Epidermal melanocyte (primary cell): ENCODE results near the gene UCP3.
"Not testable (repeated sequence)": the region's sequence is repeated elsewhere in the genome, so short reads cannot be mapped to it uniquely, and the experiment has no call there.

Source experiments
- DNase-seq: peaks from one replicate; pipeline ENCODE4 v3.0.0; 2011; ENCODE audit warnings: low spot score; ENCODE audit not compliant: insufficient read length

The UCP3 gene

GRCh38 chr11:74000307-74001133 lies 8.4 kb downstream of the UCP3 start:
- no peak for DNase-seq

GRCh38 chr11:73999581-74000306 lies 9.1 kb downstream of the UCP3 start:
- no peak for DNase-seq

GRCh38 chr11:73998846-73999575 lies 9.9 kb downstream of the UCP3 start:
- DNase-seq: no peak

- DNase-seq: no peak
These were observed 11.6 kb downstream of the UCP3 start for GRCh38 chr11:73997120-73997770.

DNA sequence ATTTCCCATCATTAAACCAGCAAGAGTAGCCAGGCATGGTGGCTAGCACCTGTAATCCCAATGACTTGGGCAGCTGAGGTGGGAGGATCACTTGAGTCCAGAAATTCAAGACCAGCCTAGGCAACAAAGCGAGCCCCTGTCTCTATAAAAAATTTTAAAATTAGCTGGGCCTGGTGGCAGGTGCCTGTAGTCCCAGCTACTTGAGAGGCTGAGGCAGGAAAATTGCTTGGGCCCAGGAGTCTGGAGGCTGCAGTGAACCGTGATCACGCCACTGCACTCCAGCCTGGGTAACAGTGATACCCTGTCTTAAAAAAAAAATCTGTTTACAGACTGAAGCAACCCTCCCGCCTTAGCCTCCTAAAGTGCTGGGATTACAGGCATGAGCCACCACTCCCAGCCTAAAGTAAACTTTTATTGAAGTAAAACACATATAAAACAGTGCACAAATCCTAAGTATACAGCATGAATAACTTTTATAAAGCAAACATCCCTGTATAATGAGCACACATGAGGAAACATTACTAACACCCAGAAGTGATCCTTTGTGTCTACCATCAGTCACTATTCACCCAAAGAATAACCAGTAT lies 12.6 kb downstream of the UCP3 start:
- no peak for DNase-seq

DNA sequence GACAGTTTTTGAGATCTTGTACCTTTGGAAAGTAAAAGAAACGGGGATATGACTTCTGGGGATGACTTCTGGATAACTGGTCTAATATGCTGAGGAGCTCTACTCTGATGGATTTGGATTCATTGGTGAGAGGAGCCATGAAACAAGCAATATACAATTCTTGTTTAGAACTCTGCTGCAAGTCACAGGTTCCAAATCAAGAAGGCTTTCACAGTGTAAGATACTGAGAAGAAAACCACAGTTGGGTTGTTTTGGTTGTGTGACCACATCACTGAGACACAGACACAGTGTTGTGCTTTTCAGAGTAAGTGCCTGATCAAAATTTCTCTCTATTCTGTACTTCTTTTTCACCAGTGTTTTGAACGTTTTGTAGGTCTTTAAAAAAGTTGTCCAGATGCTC lies 13.2 kb downstream of the UCP3 start:
- no peak for DNase-seq

- no peak for DNase-seq
These were observed 13.6 kb downstream of the UCP3 start for GRCh38 chr11:73995247-73995646.

- DNase-seq: no peak
These were observed 17.3 kb downstream of the UCP3 start for GRCh38 chr11:73991471-73992006.

DNA sequence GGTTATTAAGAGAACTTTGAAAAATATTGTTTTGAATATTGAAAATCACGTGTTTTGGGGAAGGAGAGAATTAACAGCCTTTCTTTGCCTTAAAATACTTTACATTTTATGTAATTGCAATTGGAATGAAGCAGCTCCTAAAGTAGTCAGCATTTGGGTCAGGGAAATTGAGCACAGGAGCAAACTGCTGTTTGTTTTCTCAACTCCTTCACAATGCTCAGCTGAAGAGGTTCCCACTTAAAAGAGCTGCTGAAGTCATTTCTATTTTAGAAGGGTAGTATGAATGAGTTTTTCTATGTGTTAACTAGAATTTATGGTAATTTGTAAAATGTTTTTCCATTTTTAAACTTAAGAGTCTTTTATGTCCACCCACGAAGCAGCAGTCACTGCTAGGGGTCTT lies 18.2 kb downstream of the UCP3 start:
- DNase-seq: no peak

DNA sequence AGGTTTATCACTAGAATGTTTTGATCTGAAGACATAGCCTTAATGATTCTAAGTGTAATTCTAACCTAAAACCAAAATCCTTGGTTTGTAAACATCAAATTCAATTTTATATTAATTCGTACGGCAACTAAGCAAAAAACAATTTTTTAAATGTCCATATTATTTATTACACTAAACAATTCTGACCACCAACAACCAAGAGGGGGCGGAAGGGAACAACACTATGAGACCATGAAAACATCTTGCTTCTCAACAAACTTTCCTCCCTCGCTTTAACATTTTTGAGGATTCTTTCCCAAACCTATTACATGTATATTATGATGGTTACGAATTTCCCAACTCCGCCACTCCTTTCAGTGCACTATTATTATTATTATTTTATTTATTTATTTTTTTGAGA lies 19.7 kb downstream of the UCP3 start:
- DNase-seq: no peak

DNA sequence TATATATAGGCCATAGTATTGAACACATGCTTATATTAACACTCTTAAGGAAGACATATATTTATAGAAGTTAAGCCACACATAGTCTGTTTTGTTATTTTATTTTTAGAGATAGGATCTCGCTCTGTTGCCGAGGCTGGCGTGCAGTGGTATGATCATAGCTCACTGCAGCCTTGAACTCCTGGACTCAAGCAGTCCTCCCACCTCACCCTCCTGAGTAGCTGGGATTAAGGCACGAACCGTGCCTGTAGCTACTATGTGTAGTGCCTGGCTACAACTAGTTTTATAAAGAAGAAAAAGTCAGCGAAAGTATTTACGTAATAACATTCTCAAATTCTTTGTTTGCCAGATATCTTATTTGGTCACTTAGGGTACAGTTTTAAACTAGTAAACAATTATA lies 20.7 kb downstream of the UCP3 start:
- no peak for DNase-seq

DNA sequence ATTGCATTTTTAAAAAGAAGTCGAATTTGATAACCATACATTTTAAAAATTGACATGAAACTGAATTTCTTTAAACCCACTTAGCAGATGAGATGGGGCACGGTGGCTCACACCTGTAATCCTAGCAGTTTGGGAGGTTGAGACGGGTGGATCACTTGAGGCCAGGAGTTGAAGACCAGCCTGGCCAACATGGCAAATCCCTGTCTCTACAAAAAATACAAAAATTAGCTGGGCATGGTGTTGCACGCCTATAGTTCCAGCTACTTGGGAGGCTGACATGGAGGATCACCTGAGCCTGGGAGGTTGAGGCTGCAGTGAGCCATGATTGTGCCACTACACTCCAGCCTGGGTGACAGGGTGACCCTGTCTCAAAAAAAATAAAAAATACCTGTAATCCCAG lies 23.2 kb downstream of the UCP3 start:
- not testable (repeated sequence) for DNase-seq

- DNase-seq: no peak
These were observed 24.9 kb downstream of the UCP3 start for GRCh38 chr11:73983741-73984538.

DNA sequence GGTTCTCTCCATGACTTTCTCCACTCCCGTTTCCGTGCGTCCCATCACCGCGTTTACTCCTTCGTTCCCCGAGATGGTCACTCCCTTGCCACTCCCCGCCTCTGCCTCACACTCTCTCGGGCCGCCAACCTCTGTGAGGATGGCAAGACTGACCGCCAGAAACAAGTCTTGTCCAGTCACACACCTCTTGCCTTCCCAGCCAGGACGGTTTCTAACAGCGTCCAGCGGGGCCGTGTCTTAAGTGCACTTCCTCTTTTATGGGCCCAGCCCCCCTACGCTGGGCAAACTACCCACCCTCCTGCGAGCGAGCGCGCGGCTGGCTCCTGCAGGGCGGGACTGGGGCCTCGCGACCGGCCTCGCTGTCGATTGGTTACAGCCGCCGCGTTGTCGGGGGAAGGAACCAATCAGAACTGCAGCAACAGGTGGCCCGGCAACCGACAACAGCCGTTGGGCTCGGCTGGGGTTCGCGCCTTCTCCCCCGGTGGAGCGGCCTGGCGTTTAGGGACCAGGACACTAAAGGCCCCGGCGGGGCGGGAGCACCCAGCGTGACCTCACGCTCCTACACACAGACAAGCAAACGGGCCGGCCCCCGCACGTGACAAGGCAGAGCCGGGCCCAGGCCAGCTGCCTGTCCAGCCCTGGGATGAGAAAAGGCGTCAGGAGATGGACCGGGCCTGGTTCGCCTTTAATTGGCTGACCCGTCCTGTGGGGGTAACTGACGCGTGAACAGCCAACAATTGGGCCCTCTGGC lies 25.7 kb downstream of the UCP3 start:
- peak; percentile 94 for DNase-seq

GRCh38 chr11:73982595-73982989 lies 26.3 kb downstream of the UCP3 start, which contains the start of gene UCP2:
Gene UCP2 (minus strand): TSS chr11:73982843. CDS start chr11:73978378, 4,465 bp downstream.
- DNase-seq: peak; percentile 74

- DNase-seq: no peak
These were observed 27.7 kb downstream of the UCP3 start for GRCh38 chr11:73981051-73981805.

DNA sequence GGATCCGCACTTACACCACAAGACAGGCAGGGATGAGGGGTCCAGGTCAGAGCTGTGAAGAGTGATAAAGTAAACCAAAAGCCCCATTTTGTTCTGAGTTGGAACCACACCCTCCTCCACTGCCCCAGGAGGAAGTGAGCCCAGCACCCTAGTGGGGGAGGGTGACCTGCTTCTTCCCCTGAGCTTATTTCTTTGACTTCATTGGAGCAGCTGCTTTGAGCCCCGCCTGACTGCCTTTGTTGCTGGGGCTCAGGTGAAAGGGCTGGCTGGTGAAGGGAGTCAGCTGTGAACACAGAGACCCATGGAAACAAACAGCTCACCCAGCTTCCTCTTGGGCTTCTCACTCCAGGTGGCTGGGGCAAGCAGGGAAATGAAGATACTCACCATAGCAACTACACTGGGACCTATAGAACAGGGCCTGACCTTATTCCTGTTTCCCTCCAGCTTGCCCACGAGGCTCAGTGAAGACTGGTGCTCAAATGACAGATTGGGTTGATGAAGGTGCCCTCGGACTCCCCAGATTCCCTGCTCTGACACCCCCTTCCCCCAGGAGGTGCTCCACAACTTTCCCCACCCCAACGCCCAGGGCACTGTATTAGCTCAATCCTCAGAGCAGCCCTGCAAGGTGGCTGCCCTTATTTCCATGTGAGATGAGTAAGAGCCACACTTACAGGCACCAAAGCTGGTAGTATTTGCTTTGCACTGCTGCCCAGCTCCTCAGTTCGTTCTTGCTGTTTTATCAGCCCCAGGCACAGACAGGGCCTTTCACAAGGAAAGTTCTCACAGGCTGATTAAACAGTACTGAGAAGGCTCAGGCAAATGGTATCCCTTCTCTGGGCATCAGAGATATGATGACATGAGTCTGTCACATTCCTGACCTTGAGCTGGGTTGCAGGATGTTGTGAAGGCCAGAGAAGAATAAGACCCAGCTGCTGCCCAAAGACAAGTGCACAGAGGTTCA lies 28.6 kb downstream of the UCP3 start:
- no peak for DNase-seq
